ENCODE data around the gene ANKS1A. TPM values are rescaled to one million over a fixed set of nuclear protein-coding genes. Genes with fewer than 3 reads are reported as not detected.
A peak's percentile ranks its signal among the peaks of the same experiment; 100 is the strongest.

The ANKS1A gene
- total and polyA plus RNA-seq, 4 experiments from 2014 or later, result 1.2 to 15.6 (median 9.4) TPM

DNA sequence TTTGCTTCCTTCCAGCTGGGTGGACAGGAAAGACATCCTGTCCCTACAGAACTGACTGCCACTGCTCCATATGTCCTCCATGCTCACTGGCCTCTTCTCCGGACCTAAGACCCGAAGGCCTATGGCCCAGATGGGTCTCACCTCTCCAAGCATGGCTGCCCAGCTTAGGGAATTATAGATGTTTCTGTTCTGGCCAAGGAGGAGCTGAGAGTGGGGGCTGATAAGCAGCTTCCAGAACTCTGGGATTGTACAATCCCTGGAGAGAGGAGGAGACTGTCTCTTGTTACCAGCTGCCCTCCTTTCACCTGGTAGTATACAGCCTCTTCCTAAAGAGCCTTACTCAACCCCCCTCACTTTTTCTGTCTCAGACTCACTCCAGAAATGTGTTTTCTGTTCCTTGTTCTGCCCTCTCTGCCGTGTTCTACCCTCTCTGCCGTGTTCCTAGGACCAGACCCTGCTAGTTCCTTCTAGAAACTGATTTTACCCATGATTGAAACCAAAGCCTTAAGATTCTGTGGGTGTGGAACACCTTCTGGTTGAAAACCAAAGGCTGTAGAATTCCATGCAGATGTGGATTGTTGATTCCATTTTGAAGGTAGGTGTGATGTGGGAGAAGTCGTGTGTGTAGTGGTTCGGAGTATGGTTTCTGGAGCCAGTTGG lies 28.7 kb downstream of the ANKS1A start:
- intact Hi-C loops (cut with micrococcal nuclease), result no loop called here
- DNase-seq, result no peak
- Histone ChIP-seq H3K4me3 (ENCODE audit: low read length in 2 of 2) (no peak overlapping the region), H3K27ac (ENCODE audit: low read depth, low read length) (no peak overlapping the region), H3K4me1 (ENCODE audit: insufficient read depth, low read length) (peaks cover 8% of the 10 kb centered on the region), H3K36me3 (ENCODE audit: insufficient read depth, low read length) (no peaks in the 10 kb centered on the region), H3K27me3 (ENCODE audit: insufficient read depth, low read length) (no peaks in the 10 kb centered on the region), H3K9me3 (ENCODE audit: control insufficient read depth in 1 of 2, low read length in 2 of 2) (no peaks in the 10 kb centered on the region)
- peak overlapping the region in 1 of 7 donors; percentile 17 for H3K27ac Mint-ChIP-seq
- no peak overlapping the region for H3K4me3 Mint-ChIP-seq
- ChIA-PET POLR2A (ENCODE audit: partially characterized antibody) (no interaction called here), CTCF (ENCODE audit: partially characterized antibody) (no interaction called here)
- no peaks in the 10 kb centered on the region for H3K9me3 Mint-ChIP-seq
- peaks cover 4 to 13% (median 8%) of the 10 kb centered on the region in 4 donors for H3K4me1 Mint-ChIP-seq
- peaks cover 4 to 11% of the 10 kb centered on the region in 2 donors for H3K36me3 Mint-ChIP-seq
- no peaks in the 10 kb centered on the region for H3K27me3 Mint-ChIP-seq

DNA sequence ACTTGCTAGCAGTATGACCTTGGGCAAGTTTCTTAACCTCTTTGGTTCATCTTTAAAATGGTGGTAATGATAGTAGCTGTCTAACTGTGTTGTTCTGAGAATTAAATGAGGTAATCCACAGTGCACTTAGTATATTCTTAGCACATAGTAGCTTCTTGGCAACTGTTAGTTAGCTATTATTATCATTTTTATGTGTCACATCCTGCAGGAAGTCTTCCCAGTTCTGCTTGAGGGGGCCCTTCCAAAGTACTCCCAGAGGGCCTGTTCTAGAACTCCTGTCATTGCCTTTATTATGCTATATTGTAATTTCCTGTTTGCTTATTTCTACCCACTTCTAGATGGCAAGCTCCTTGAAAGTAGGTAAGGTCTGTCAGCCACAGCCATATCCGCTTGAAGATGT lies 30.6 kb downstream of the ANKS1A start:
- no peaks in the 10 kb centered on the region for H3K36me3 ChIP-seq (ENCODE audit: insufficient read depth, low read length)
- no peak for DNase-seq
- H3K36me3 Mint-ChIP-seq, result peaks cover 4 to 11% of the 10 kb centered on the region in 2 donors
- H3K4me3 ChIP-seq (ENCODE audit: low read length in 2 of 2), result no peak overlapping the region
- H3K27ac ChIP-seq (ENCODE audit: low read depth, low read length), result no peak overlapping the region
- peaks cover 0 to 3% (median 0%) of the 10 kb centered on the region in 4 donors for H3K4me1 Mint-ChIP-seq
- intact Hi-C loops (cut with micrococcal nuclease), result no loop called here
- no peak overlapping the region for H3K27ac Mint-ChIP-seq
- CTCF ChIA-PET (ENCODE audit: partially characterized antibody), result no interaction called here
- H3K4me3 Mint-ChIP-seq, result no peak overlapping the region
- H3K27me3 ChIP-seq (ENCODE audit: insufficient read depth, low read length), result no peaks in the 10 kb centered on the region
- POLR2A ChIA-PET (ENCODE audit: partially characterized antibody), result interaction anchor here (0.7 to 1.7 kb wide), 2 partner anchors 9 to 31 kb away, joined by 3 to 4 read pairs; partner anchors contain the start of gene ANKS1A
- no peaks in the 10 kb centered on the region for H3K9me3 Mint-ChIP-seq
- H3K9me3 ChIP-seq (ENCODE audit: control insufficient read depth in 1 of 2, low read length in 2 of 2), result no peaks in the 10 kb centered on the region
- no peaks in the 10 kb centered on the region for H3K27me3 Mint-ChIP-seq
- H3K4me1 ChIP-seq (ENCODE audit: insufficient read depth, low read length), result no peaks in the 10 kb centered on the region

DNA sequence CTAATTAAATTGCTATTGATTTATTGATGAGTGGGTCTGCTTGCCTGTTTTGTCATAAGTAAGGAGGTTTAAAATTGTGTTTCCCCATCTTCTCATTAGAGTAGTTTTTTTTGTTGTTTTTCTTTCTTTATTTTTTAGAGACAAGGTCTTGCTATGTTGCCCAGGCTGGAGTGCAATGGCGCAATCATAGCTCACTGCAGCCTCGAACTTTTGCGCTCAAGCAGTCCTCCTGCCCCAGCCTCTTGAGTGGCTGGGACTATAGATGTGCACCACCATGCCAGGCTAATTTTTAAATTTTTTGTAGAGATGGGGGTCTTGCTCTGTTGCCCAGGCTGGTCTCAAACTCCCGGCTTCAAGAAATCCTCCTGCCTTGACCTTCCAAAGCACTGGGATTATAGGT lies 31.0 kb downstream of the ANKS1A start:
- Mint-ChIP-seq H3K36me3 (peaks cover 4 to 11% of the 10 kb centered on the region in 2 donors), H3K9me3 (no peaks in the 10 kb centered on the region), H3K4me3 (no peak overlapping the region), H3K27ac (no peak overlapping the region), H3K27me3 (no peaks in the 10 kb centered on the region), H3K4me1 (peaks cover 0 to 2% (median 0%) of the 10 kb centered on the region in 4 donors)
- H3K4me1 ChIP-seq (ENCODE audit: insufficient read depth, low read length), result no peaks in the 10 kb centered on the region
- H3K4me3 ChIP-seq (ENCODE audit: low read length in 2 of 2), result no peak overlapping the region
- no peaks in the 10 kb centered on the region for H3K27me3 ChIP-seq (ENCODE audit: insufficient read depth, low read length)
- H3K9me3 ChIP-seq (ENCODE audit: control insufficient read depth in 1 of 2, low read length in 2 of 2), result no peaks in the 10 kb centered on the region
- CTCF ChIA-PET (ENCODE audit: partially characterized antibody), result no interaction called here
- no peak overlapping the region for H3K27ac ChIP-seq (ENCODE audit: low read depth, low read length)
- no peaks in the 10 kb centered on the region for H3K36me3 ChIP-seq (ENCODE audit: insufficient read depth, low read length)
- DNase-seq, result no peak
- POLR2A ChIA-PET (ENCODE audit: partially characterized antibody), result no interaction called here
- intact Hi-C loops (cut with micrococcal nuclease), result no loop called here

DNA sequence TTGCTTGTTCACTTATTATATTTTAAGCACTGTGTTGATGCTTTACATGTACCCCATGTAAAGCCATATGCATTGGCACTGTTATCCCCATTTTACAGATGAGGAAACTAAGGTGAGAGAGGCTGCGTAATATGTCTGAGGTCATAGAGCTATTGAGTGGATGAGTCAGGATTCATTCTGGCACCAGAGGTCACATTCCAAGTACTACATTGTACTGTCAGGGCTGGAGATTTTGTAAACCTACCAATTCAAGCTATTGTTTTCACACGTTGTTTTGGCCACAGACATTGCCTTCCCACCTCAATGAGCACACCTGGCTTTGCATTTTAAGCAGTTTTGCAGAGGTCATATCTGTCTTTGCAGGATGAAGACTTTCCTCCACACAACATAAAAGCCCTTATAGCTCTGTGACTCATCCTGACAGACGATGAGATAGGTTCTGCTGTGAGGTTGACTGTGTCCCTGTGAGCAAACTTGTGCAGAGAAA lies 33.2 kb downstream of the ANKS1A start:
- Mint-ChIP-seq H3K27ac (no peak overlapping the region), H3K36me3 (peaks cover 4 to 11% of the 10 kb centered on the region in 2 donors), H3K4me3 (no peak overlapping the region), H3K4me1 (peaks cover 0 to 2% (median 0%) of the 10 kb centered on the region in 4 donors), H3K9me3 (no peaks in the 10 kb centered on the region), H3K27me3 (no peaks in the 10 kb centered on the region)
- Histone ChIP-seq H3K27me3 (ENCODE audit: insufficient read depth, low read length) (no peaks in the 10 kb centered on the region), H3K9me3 (ENCODE audit: control insufficient read depth in 1 of 2, low read length in 2 of 2) (no peaks in the 10 kb centered on the region), H3K27ac (ENCODE audit: low read depth, low read length) (no peak overlapping the region), H3K36me3 (ENCODE audit: insufficient read depth, low read length) (no peaks in the 10 kb centered on the region), H3K4me3 (ENCODE audit: low read length in 2 of 2) (no peak overlapping the region), H3K4me1 (ENCODE audit: insufficient read depth, low read length) (no peaks in the 10 kb centered on the region)
- intact Hi-C loops (cut with micrococcal nuclease), result no loop called here
- DNase-seq, result no peak
- ChIA-PET CTCF (ENCODE audit: partially characterized antibody) (no interaction called here), POLR2A (ENCODE audit: partially characterized antibody) (no interaction called here)

DNA sequence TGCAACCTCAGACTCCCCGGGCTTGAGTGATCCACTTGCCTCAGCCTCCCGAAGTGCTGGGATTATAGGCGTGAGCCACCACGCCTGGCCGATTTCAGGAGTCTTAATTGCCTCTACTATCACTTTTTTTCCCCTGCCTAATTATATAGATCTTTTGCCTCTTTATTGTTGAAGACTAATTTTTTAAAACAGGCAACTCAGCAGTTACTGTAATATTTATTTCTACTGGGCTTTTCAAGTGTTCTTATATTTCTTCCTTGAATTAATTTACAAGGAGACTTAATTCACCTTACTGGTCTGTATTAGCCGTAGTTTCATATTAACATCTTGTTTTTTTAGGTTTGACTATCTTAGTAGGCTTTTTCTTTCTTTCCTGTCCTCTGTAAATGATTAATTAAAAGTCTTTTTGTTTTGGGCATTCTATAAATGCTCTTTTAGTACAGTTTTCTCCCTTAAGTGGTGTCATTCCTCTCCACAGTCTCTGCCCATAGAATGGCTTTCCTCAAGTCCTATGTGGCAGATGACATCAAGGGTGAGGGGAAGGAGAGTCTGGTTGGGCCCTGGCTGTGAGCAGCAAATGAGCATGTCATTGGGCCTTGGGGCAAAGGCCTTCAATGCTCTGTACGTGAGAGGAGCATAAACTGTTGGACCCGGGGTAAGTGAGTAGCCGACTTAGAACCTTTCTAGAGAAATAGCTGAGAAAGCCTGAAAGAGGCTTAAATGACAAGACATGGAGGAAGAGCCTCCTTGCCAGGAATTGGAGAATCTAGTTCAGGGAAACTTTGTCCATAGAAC lies 36.0 kb downstream of the ANKS1A start:
- Mint-ChIP-seq H3K4me1 (peaks cover 0 to 2% (median under 1%) of the 10 kb centered on the region in 4 donors), H3K36me3 (peaks cover 0 to under 1% of the 10 kb centered on the region in 2 donors), H3K27me3 (no peaks in the 10 kb centered on the region), H3K9me3 (no peaks in the 10 kb centered on the region), H3K4me3 (no peak overlapping the region), H3K27ac (peak overlapping the region in 1 of 7 donors; percentile 31)
- ChIA-PET POLR2A (ENCODE audit: partially characterized antibody) (no interaction called here), CTCF (ENCODE audit: partially characterized antibody) (no interaction called here)
- no peaks in the 10 kb centered on the region for H3K4me1 ChIP-seq (ENCODE audit: insufficient read depth, low read length)
- H3K27ac ChIP-seq (ENCODE audit: low read depth, low read length), result no peak overlapping the region
- no peak for DNase-seq
- intact Hi-C loops (cut with micrococcal nuclease), result no loop called here
- H3K36me3 ChIP-seq (ENCODE audit: insufficient read depth, low read length), result no peaks in the 10 kb centered on the region
- H3K9me3 ChIP-seq (ENCODE audit: control insufficient read depth in 1 of 2, low read length in 2 of 2), result no peaks in the 10 kb centered on the region
- H3K27me3 ChIP-seq (ENCODE audit: insufficient read depth, low read length), result no peaks in the 10 kb centered on the region
- H3K4me3 ChIP-seq (ENCODE audit: low read length in 2 of 2), result no peak overlapping the region

DNA sequence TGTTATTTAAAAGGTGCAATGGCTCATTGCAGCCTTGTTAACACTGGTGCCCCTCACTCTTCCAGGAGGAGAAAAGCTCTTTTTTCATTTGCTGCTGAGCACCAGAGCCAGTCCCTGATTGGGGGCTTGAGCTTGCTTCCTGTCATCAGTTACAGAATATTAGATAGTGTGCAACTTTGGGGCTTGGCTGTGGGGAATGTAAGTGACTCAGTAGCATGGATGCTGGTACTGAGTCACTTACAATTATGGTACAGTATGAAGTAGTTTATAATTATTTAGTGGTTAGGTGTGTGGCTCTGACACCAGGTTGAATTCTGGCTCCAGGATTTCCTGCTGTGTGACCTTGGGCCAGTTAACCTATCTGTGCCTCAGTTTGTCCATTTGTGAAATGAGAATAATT lies 37.6 kb downstream of the ANKS1A start:
- intact Hi-C loops (cut with micrococcal nuclease), result no loop called here
- Mint-ChIP-seq H3K9me3 (no peaks in the 10 kb centered on the region), H3K27ac (no peak overlapping the region), H3K4me3 (no peak overlapping the region), H3K36me3 (peaks cover 0 to 2% of the 10 kb centered on the region in 2 donors), H3K27me3 (no peaks in the 10 kb centered on the region), H3K4me1 (peaks cover 0 to 2% (median under 1%) of the 10 kb centered on the region in 4 donors)
- no peaks in the 10 kb centered on the region for H3K9me3 ChIP-seq (ENCODE audit: control insufficient read depth in 1 of 2, low read length in 2 of 2)
- H3K27me3 ChIP-seq (ENCODE audit: insufficient read depth, low read length), result no peaks in the 10 kb centered on the region
- H3K4me1 ChIP-seq (ENCODE audit: insufficient read depth, low read length), result no peaks in the 10 kb centered on the region
- H3K4me3 ChIP-seq (ENCODE audit: low read length in 2 of 2), result no peak overlapping the region
- no peak overlapping the region for H3K27ac ChIP-seq (ENCODE audit: low read depth, low read length)
- no peak for DNase-seq
- ChIA-PET CTCF (ENCODE audit: partially characterized antibody) (no interaction called here), POLR2A (ENCODE audit: partially characterized antibody) (no interaction called here)
- H3K36me3 ChIP-seq (ENCODE audit: insufficient read depth, low read length), result no peaks in the 10 kb centered on the region

DNA sequence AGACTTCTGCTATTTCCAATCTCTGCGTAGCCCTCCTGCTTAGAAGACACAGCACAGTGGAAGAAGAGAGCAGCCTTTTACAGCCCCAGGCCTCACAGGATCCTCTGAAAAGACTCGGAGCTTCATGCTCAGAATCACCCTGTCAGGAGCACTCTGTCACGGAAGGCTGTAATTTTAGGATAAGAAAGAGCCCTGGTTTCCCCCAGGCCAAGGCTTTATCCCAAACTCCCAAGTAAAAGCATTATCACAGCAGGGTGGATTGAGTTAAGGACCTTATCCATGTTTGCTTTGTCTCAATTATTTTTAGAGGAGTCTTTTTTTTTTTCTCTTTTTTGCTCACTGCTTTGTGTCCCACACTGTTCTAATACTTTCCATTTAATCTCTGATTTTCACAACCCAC lies 39.2 kb downstream of the ANKS1A start:
- Mint-ChIP-seq H3K4me1 (peaks cover 0 to 3% (median under 1%) of the 10 kb centered on the region in 4 donors), H3K9me3 (no peaks in the 10 kb centered on the region), H3K27me3 (no peaks in the 10 kb centered on the region), H3K27ac (peak overlapping the region in 1 of 7 donors; percentile 20), H3K36me3 (peaks cover 0 to 13% of the 10 kb centered on the region in 2 donors), H3K4me3 (no peak overlapping the region)
- ChIA-PET POLR2A (ENCODE audit: partially characterized antibody) (no interaction called here), CTCF (ENCODE audit: partially characterized antibody) (no interaction called here)
- intact Hi-C loops (cut with micrococcal nuclease), result no loop called here
- H3K4me3 ChIP-seq (ENCODE audit: low read length in 2 of 2), result no peak overlapping the region
- no peak for DNase-seq
- H3K27ac ChIP-seq (ENCODE audit: low read depth, low read length), result no peak overlapping the region
- H3K9me3 ChIP-seq (ENCODE audit: control insufficient read depth in 1 of 2, low read length in 2 of 2), result no peaks in the 10 kb centered on the region
- no peaks in the 10 kb centered on the region for H3K27me3 ChIP-seq (ENCODE audit: insufficient read depth, low read length)
- no peaks in the 10 kb centered on the region for H3K36me3 ChIP-seq (ENCODE audit: insufficient read depth, low read length)
- no peaks in the 10 kb centered on the region for H3K4me1 ChIP-seq (ENCODE audit: insufficient read depth, low read length)

Measured in CD4-positive, alpha-beta memory T cell (primary cell).